ENCODE measurements around the gene FAAH. TPM values are rescaled to one million over a fixed set of nuclear protein-coding genes. Genes with fewer than 3 reads are reported as not detected.

The FAAH gene
- total RNA-seq, 1 donor: 6.2 TPM

GRCh38 chr1:46461809-46462448 is 67.8 kb downstream of the FAAH start:
- peaks cover 21% of the 10 kb centered on the region for H3K27me3 ChIP-seq (ENCODE audit: insufficient read depth, low read length)
- H3K4me1 ChIP-seq (ENCODE audit: insufficient read depth, low read length): no peaks in the 10 kb centered on the region
- no peak overlapping the region for H3K4me3 ChIP-seq (ENCODE audit: low read length)
- no peaks in the 10 kb centered on the region for H3K9me3 ChIP-seq (ENCODE audit: low read depth, low read length)

Other genes starting within 250 kb of the FAAH start
- not detected for gene TSPAN1, start 219.2 kb upstream of the FAAH start, total RNA-seq
- not detected for gene P3R3URF, start 217.8 kb upstream of the FAAH start, total RNA-seq
- gene POMGNT1, start 195.9 kb upstream of the FAAH start, total RNA-seq: 6.7 TPM
- 0.10 TPM for gene LURAP1, start 191.0 kb upstream of the FAAH start, total RNA-seq
- gene RAD54L, start 146.6 kb upstream of the FAAH start, total RNA-seq: not detected
- gene LRRC41, start 90.7 kb upstream of the FAAH start, total RNA-seq: 20.1 TPM
- 311 TPM for gene UQCRH, start 90.6 kb upstream of the FAAH start, total RNA-seq
- 10.8 TPM for gene NSUN4, start 53.5 kb upstream of the FAAH start, total RNA-seq
- not detected for gene DMBX1, start 95.5 kb downstream of the FAAH start, total RNA-seq
- gene KNCN, start 157.3 kb downstream of the FAAH start, total RNA-seq: 0.10 TPM
- 25.4 TPM for gene MKNK1, start 210.0 kb downstream of the FAAH start, total RNA-seq
- 7.2 TPM for gene MOB3C, start 222.5 kb downstream of the FAAH start, total RNA-seq